ENCODE data around the gene ZBED6.

The ZBED6 gene

DNA sequence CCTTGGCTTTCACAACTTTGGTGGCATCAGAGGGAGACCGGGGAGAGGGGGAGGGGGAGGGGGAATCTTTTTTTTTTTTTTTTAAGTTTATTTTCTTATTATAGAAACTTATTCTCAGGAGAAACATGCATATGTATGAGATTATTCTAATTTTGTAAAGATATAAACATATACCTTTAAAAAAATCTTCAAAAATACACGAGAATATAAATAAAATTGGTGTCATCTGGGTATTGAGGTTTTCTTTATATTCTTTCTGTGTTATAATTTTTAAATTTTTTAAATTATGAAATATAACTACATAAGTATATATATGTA is 47.1 kb downstream of the ZBED6 start:
- DNase-seq = no peak

DNA sequence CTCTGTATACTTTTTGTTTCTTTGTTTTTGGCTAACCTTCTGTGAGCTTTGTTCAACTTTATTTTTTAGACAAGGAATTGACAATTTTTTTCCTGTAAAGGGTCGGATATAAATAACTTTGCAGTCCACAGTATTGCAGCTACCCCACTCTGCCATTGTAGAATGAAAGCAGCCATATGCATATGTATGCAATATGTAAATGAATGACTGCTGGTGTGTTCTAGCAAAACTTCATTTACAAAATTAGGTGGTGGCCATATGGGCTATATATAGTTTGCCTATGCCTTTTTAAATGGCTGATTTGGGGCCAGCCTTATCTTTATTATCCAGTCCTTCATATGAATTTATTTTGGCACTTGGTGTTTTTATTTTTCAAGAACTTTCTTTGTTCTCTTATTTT is 48.0 kb downstream of the ZBED6 start:
- DNase-seq = no peak
